Breast epithelium (tissue), 4 donors: ENCODE results near the gene MTNR1A. TPM values are rescaled to one million over a fixed set of nuclear protein-coding genes. Genes with fewer than 3 reads are reported as not detected.

ENCODE experiments used
- DNase-seq, 2 donors: peaks; one replicate each; pipeline ENCODE4 v3.0.0-alpha.2; 2019; ENCODE audit warnings: low spot score in 2 of 2
- H3K27ac ChIP-seq, 2 donors: fragments of 200-600 bp; sonication (generic) in 1 of 2; one replicate each; pipeline ENCODE4 v1.5.1; 2016 to 2019; ENCODE audit warnings: mild to moderate bottlenecking in 1 of 2
- H3K27me3 ChIP-seq, 2 donors: fragments of 200-600 bp; sonication (generic) in 1 of 2; one replicate each; pipeline versions ENCODE4 v1.5.1 to v1.6.0; 2017 to 2019; ENCODE audit warnings: control low read depth in 1 of 2, mild to moderate bottlenecking in 1 of 2
- H3K36me3 ChIP-seq: fragments of 200-600 bp; one replicate; pipeline ENCODE4 v1.5.1; 2019
- H3K4me1 ChIP-seq, 2 donors: fragments of 200-600 bp; sonication (generic); one replicate each; pipeline ENCODE4 v1.5.1; 2016 to 2019; ENCODE audit warnings: control low read depth in 1 of 2
- H3K4me3 ChIP-seq, 3 donors: fragments of 200-600 bp; sonication (generic); 1 replicate in 2 of 3; 2 replicates in 1 of 3; pipeline ENCODE4 v1.5.1; 2016 to 2019; ENCODE audit warnings: mild to moderate bottlenecking in 3 of 3, moderate library complexity in 2 of 3
- H3K9me3 ChIP-seq, 2 donors: fragments of 200-600 bp; sonication (generic) in 1 of 2; one replicate each; pipeline ENCODE4 v1.5.1; 2016 to 2019; ENCODE audit warnings: control low read depth in 1 of 2
- POLR2A ChIP-seq: fragments of 450-650 bp; IDR thresholded peaks from one replicate; pipeline ENCODE4 v1.6.1; 2016; ENCODE audit warnings: antibody characterized with exemption, mild to moderate bottlenecking, moderate library complexity
- POLR2AphosphoS5 ChIP-seq, 3 donors: sonication (generic); formaldehyde crosslinking; IDR thresholded peaks; one replicate each; pipeline ENCODE4 v1.6.1; 2017; ENCODE audit warnings: antibody characterized with exemption in 3 of 3
- intact Hi-C: fragments of 100-400 bp; cut with DNase I; formaldehyde crosslinking; loops from one replicate; pipeline ENCODE4 v1.15.1; 2023; ENCODE audit warnings: low total_unique reads
- total RNA-seq, 3 donors: library from RNA; depleted of rRNA; stranded (reverse); fragments of >200 nt; gene quantifications; one replicate each; pipeline ENCODE4 v1.1.0, GENCODE V29; 2016
- TF ChIP-seq, protein P1 (sequence below), 3 donors: fragments of 450-650 bp; IDR thresholded peaks; one replicate each; pipeline ENCODE4 v1.5.1; 2016 to 2017; ENCODE audit warnings: antibody characterized with exemption in 3 of 3, mild to moderate bottlenecking in 3 of 3, moderate library complexity in 3 of 3

Gene MTNR1A
- total RNA-seq: not detected

DNA sequence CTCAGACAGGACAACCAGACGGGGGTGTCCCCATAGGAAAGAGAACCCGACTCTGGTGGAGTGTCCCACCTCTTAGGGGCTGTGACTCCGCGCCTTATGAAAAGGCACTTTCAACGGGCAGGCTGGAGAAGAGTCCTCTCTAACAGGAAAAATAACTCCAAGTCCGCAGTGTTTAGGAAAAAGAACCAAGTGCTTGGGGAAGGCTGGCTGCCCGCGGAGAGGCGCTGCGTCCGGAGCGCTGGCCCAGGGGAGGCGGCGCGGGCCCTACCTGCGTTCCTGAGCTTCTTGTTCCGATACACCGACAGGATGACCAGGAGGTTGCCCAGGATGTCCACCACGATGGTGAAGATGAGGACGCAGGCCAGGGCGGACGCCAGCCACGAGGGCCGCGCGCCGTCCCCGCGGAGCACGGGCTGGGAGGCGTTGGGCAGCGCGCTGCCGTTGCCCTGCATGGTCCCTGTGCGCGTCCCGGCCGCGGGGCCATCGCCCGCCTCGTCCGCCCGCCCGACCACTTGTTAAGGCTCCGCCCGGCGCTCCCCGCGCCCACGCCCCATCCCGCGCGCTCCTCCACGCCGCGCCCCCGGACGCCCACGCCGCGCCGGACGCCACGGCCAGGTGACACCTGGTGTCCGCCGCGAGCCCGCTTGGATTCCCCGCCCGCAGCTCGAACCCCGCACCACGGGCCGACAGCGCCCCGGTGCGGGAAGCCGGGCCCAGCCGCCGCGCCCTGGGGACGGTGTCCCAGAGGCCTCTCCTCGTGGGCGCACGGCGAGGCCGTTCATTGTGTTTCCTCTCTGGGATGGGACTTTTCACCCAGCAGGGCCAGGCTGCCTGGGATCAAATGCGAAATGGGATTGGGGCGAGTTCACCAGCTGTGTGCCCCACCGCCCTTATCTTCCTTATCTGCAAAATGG, at the start of gene MTNR1A:
TSS of gene MTNR1A (minus strand) at position 654 of the 914 bp plus-strand sequence. CDS start at position 452, 202 bp downstream.
- H3K9me3 ChIP-seq: peaks cover 0 to 3% of the 10 kb centered on the region in 2 donors
- no peak for TF ChIP-seq POLR2A
- TF ChIP-seq, protein P1, sequence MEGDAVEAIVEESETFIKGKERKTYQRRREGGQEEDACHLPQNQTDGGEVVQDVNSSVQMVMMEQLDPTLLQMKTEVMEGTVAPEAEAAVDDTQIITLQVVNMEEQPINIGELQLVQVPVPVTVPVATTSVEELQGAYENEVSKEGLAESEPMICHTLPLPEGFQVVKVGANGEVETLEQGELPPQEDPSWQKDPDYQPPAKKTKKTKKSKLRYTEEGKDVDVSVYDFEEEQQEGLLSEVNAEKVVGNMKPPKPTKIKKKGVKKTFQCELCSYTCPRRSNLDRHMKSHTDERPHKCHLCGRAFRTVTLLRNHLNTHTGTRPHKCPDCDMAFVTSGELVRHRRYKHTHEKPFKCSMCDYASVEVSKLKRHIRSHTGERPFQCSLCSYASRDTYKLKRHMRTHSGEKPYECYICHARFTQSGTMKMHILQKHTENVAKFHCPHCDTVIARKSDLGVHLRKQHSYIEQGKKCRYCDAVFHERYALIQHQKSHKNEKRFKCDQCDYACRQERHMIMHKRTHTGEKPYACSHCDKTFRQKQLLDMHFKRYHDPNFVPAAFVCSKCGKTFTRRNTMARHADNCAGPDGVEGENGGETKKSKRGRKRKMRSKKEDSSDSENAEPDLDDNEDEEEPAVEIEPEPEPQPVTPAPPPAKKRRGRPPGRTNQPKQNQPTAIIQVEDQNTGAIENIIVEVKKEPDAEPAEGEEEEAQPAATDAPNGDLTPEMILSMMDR (IDR thresholded peaks at IDR 0.05): no peak
- no peak for TF ChIP-seq POLR2AphosphoS5 (IDR thresholded peaks at IDR 0.05)
- intact Hi-C loops: no loop called here
- H3K27ac ChIP-seq: no peak within 1 kb of the TSS
- H3K36me3 ChIP-seq: no peaks in the 10 kb centered on the region
- H3K4me1 ChIP-seq: no peaks in the 10 kb centered on the region
- no peak for DNase-seq
- peaks cover 0 to 25% of the 10 kb centered on the region in 2 donors for H3K27me3 ChIP-seq
- H3K4me3 ChIP-seq: peak within 1 kb of the TSS; percentile 20 to 62 (median 47)

DNA sequence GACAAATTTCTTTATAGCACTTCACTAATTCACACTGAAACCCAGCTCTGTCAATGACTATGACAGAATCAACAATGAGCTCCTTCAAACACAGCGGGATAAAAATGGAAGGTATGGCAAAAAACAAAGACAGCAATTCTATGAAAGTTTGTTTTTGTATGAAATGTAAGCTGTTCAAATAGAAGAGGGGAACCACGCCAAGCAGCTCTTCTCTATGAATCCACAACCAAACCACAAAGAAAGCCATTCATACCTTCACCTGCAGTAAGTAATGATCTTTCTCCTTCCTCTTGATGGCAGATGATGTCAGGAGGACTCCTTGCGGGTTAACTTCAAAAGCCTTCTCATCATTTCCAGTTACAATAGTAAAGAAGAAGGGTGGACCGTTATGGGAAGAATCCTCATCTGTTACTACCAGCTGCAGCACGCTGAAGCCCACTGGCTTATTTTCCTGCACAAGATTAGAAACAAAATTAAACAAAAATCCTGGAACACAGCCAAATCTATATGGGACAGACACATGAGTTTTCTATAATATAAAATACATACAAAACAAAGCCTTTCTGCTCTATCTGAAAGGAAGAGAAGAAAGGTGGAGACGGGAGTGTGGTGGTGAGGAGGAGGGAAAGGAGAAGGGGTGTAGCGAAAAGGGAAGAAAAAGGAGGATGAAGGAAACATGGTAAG, 48.9 kb upstream of the MTNR1A start:
- Histone ChIP-seq H3K4me1 (no peaks in the 10 kb centered on the region), H3K36me3 (peaks cover 19% of the 10 kb centered on the region), H3K9me3 (no peaks in the 10 kb centered on the region), H3K27me3 (no peaks in the 10 kb centered on the region), H3K4me3 (no peak overlapping the region), H3K27ac (no peak overlapping the region)
- intact Hi-C loops: no loop called here
- TF ChIP-seq POLR2AphosphoS5 (IDR thresholded peaks at IDR 0.05) (no peak), POLR2A (no peak)
- TF ChIP-seq, protein P1 (IDR thresholded peaks at IDR 0.05): no peak
- no peak for DNase-seq

DNA sequence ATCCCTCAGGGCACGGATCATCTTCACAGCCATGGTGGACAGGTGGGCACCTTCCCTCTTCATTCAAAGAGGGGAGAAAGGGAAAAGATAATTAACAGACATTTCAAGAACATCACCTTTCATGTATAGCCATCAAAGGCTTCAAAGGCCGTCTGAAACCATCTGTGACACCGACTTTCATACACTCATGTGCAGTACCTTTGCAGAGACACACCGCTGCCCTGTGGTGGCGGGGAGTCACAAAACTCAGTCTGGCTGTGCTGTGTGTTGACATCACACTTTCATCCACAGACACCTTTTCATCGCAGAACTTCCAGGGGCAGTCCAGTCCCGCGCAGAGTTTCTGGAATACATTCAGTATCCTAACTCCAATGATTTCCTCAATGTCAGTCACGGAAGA, 47.6 kb upstream of the MTNR1A start:
- intact Hi-C loops: no loop called here
- Histone ChIP-seq H3K4me3 (no peak overlapping the region), H3K4me1 (no peaks in the 10 kb centered on the region), H3K27ac (no peak overlapping the region), H3K36me3 (peaks cover 15% of the 10 kb centered on the region), H3K27me3 (no peaks in the 10 kb centered on the region), H3K9me3 (no peaks in the 10 kb centered on the region)
- no peak for TF ChIP-seq POLR2AphosphoS5 (IDR thresholded peaks at IDR 0.05)
- TF ChIP-seq, protein P1 (IDR thresholded peaks at IDR 0.05): no peak
- no peak for TF ChIP-seq POLR2A
- DNase-seq: no peak

DNA sequence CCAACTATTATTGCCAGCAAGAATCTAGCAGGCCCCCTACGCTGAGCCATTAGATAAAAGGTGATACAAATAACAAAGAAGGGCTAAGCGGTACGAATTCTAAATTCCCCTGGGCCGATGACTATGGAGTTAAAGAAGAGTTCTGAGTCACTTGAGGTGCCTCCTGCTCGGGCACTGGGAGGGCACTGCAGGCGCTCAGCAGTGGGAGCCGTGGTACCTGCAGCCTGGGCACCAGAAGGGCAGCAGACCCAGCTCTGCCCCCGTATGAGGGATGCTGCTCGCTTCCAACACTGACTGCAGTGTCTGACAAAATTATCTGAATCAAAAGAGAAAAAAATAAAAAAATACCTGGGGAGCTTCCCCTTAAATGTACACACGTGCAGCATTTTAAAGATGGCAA, 44.1 kb upstream of the MTNR1A start:
- DNase-seq: no peak
- H3K4me1 ChIP-seq: no peaks in the 10 kb centered on the region
- H3K4me3 ChIP-seq: no peak overlapping the region
- no peaks in the 10 kb centered on the region for H3K27me3 ChIP-seq
- H3K36me3 ChIP-seq: peaks cover 14% of the 10 kb centered on the region
- no peak overlapping the region for H3K27ac ChIP-seq
- no peaks in the 10 kb centered on the region for H3K9me3 ChIP-seq
- no peak for TF ChIP-seq POLR2AphosphoS5 (IDR thresholded peaks at IDR 0.05)
- no peak for TF ChIP-seq POLR2A
- TF ChIP-seq, protein P1 (IDR thresholded peaks at IDR 0.05): no peak
- intact Hi-C loops: no loop called here

DNA sequence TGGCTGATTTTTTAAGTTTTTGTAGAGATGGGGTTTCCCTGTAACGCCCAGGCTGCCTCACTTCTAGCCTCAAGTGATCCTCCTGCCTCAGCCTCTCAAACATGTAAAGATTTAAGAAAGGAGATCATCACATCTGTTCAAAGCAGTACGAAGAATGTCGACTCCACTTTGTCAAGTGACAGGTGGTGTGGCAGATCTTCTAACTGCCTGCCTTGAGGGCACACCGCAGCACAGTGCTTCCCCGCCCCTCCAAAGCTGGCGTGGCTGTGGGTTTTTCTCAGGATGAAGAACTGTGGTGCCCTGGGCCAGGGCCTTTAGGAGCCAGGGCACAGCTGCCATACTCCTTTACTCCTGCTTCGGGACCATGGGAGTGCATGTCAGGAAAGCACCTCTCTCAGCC, 43.3 kb upstream of the MTNR1A start:
- no peak for DNase-seq
- Histone ChIP-seq H3K4me3 (no peak overlapping the region), H3K9me3 (no peaks in the 10 kb centered on the region), H3K27ac (no peak overlapping the region), H3K4me1 (no peaks in the 10 kb centered on the region), H3K36me3 (peaks cover 14% of the 10 kb centered on the region), H3K27me3 (no peaks in the 10 kb centered on the region)
- intact Hi-C loops: no loop called here
- TF ChIP-seq POLR2AphosphoS5 (IDR thresholded peaks at IDR 0.05) (no peak), POLR2A (no peak)
- TF ChIP-seq, protein P1 (IDR thresholded peaks at IDR 0.05): no peak
